H1 (cell line): ENCODE results near the gene ZDHHC16. TPM values are rescaled to one million over a fixed set of nuclear protein-coding genes. Genes with fewer than 3 reads are reported as not detected.
"Not testable (repeated sequence)": the region's sequence is repeated elsewhere in the genome, so short reads cannot be mapped to it uniquely, and the experiment has no call there.

Experiments used
- CTCF ChIA-PET: fragments of 300-600 bp; sonication (Branson Sonifier 250); formaldehyde crosslinking; loops from one replicate; lab custom pipeline; 2021; ENCODE audit not compliant: partially characterized antibody; lab: Charles Lee
- POLR2A ChIA-PET: fragments of 300-600 bp; sonication (Branson Sonifier 250); formaldehyde crosslinking; loops from one replicate; lab custom pipeline; 2021; ENCODE audit warnings: inconsistent platforms; ENCODE audit not compliant: partially characterized antibody; lab: Charles Lee
- DNase-seq, 2 experiments: peaks; one replicate each; pipeline versions ENCODE4 v3.0.0 to v3.0.0-alpha.2; 2010 to 2022; ENCODE audit warnings: low spot score in 2 of 2, low read depth in 1 of 2, mixed read lengths in 1 of 2
- FAIRE-seq: peaks from 2 replicates; lab custom pipeline; 2011; peaks lifted over from hg19 to GRCh38; lab: Jason Lieb, UNC
- H2AFZ ChIP-seq: 2 replicates; pipeline ENCODE4 v1.8.1; 2012; ENCODE audit warnings: low read length, inconsistent platforms
- H2AK5ac ChIP-seq: 2 replicates; pipeline ENCODE4 v1.6.1; 2013; ENCODE audit warnings: low read depth, low read length
- H2BK120ac ChIP-seq: replicated peaks from 2 replicates; pipeline ENCODE3; 2013; ENCODE audit warnings: low read depth, low read length, inconsistent platforms
- H2BK12ac ChIP-seq: 2 replicates; pipeline ENCODE4 v1.6.1; 2013; ENCODE audit warnings: low read depth, low read length
- H2BK15ac ChIP-seq: 2 replicates; pipeline ENCODE4 v1.6.1; 2013; ENCODE audit warnings: low read length
- H2BK20ac ChIP-seq: 2 replicates; pipeline ENCODE4 v1.6.1; 2013; ENCODE audit warnings: low read length
- H2BK5ac ChIP-seq: 2 replicates; pipeline ENCODE4 v1.6.1; 2013; ENCODE audit warnings: low read depth, low read length
- H3K14ac ChIP-seq: 2 replicates; pipeline ENCODE4 v1.6.1; 2013; ENCODE audit warnings: inconsistent platforms; ENCODE audit not compliant: insufficient read length
- H3K18ac ChIP-seq: 2 replicates; pipeline ENCODE4 v1.6.1; 2013; ENCODE audit warnings: low read length; ENCODE audit errors: extremely low read depth
- H3K23ac ChIP-seq: 2 replicates; pipeline ENCODE4 v1.6.1; 2013; ENCODE audit warnings: inconsistent platforms; ENCODE audit not compliant: insufficient read length
- H3K23me2 ChIP-seq: 2 replicates; pipeline ENCODE4 v1.6.1; 2013; ENCODE audit warnings: low read depth, low read length
- H3K27ac ChIP-seq: 2 replicates; pipeline ENCODE4 v1.6.1; 2011; ENCODE audit warnings: low read depth, low read length, inconsistent platforms
- H3K27me3 ChIP-seq, 4 experiments: replicated peaks in 1 of 4; 1 replicate in 1 of 4; 2 replicates in 3 of 4; pipeline versions ENCODE4 v1.6.1 to v1.8.1; 2011 to 2013; ENCODE audit warnings: low read length in 3 of 4, mild to moderate bottlenecking in 3 of 4, inconsistent platforms in 2 of 4, mixed read lengths in 2 of 4, moderate library complexity in 1 of 4; ENCODE audit not compliant: control insufficient read depth in 3 of 4, insufficient read depth in 3 of 4; ENCODE audit errors: extremely low read depth in 1 of 4
- H3K36me3 ChIP-seq, 4 experiments: 2 replicates each; pipeline versions ENCODE4 v1.6.1 to v1.8.1; 2011 to 2013; ENCODE audit warnings: mild to moderate bottlenecking in 4 of 4, low read length in 3 of 4, moderate library complexity in 2 of 4, control low read depth in 1 of 4, inconsistent platforms in 1 of 4; ENCODE audit not compliant: insufficient read depth in 4 of 4, control insufficient read depth in 2 of 4
- H3K4ac ChIP-seq: replicated peaks from 2 replicates; pipeline ENCODE3; 2013; ENCODE audit warnings: low read length, low read depth, mixed read lengths, inconsistent platforms; ENCODE audit not compliant: insufficient read length
- H3K4me1 ChIP-seq, 4 experiments: replicated peaks in 1 of 4; 1 replicate in 1 of 4; 2 replicates in 3 of 4; pipeline versions ENCODE4 v1.6.1 to v1.8.1; 2011 to 2013; ENCODE audit warnings: low read length in 3 of 4, inconsistent platforms in 2 of 4, mixed read lengths in 1 of 4; ENCODE audit not compliant: insufficient read depth in 4 of 4, control insufficient read depth in 3 of 4
- H3K4me2 ChIP-seq, 2 experiments: 2 replicates each; pipeline versions ENCODE4 v1.6.1 to v1.8.1; 2011 to 2013; ENCODE audit warnings: low read depth in 2 of 2, low read length in 2 of 2, control low read depth in 1 of 2, inconsistent platforms in 1 of 2, mild to moderate bottlenecking in 1 of 2; ENCODE audit not compliant: insufficient read depth in 1 of 2
- H3K4me3 ChIP-seq, 4 experiments: fragments of 200-600, 300-600 bp in 1 of 4; sonication (generic), shearing (Covaris generic), sonication (Bioruptor Twin) in 1 of 4; 2 replicates each; pipeline versions ENCODE4 v1.5.1 to v1.8.1; 2011 to 2016; ENCODE audit warnings: low read length in 4 of 4, low read depth in 3 of 4, control low read depth in 2 of 4, inconsistent platforms in 2 of 4, mild to moderate bottlenecking in 2 of 4, mixed read lengths in 1 of 4, moderate library complexity in 1 of 4; ENCODE audit not compliant: insufficient read depth in 2 of 4; ENCODE audit errors: extremely low read depth in 1 of 4
- H3K56ac ChIP-seq: replicated peaks from 2 replicates; pipeline ENCODE3; 2013; ENCODE audit warnings: low read depth, mild to moderate bottlenecking, mixed read lengths, low read length, inconsistent platforms; ENCODE audit not compliant: insufficient read length
- H3K79me1 ChIP-seq: 2 replicates; pipeline ENCODE4 v1.6.1; 2013; ENCODE audit warnings: low read depth, low read length, control low read depth
- H3K79me2 ChIP-seq, 2 experiments: 2 replicates each; pipeline versions ENCODE4 v1.6.1 to v1.8.1; 2012 to 2013; ENCODE audit warnings: low read length in 2 of 2, mild to moderate bottlenecking in 2 of 2, inconsistent platforms in 1 of 2; ENCODE audit not compliant: insufficient read depth in 2 of 2, control insufficient read depth in 1 of 2
- H3K9ac ChIP-seq, 4 experiments: replicated peaks in 1 of 4; 1 replicate in 1 of 4; 2 replicates in 3 of 4; pipeline versions ENCODE4 v1.6.1 to v1.8.1; 2011 to 2013; ENCODE audit warnings: low read depth in 3 of 4, low read length in 3 of 4, control low read depth in 2 of 4, mild to moderate bottlenecking in 2 of 4, moderate library complexity in 2 of 4, inconsistent platforms in 1 of 4; ENCODE audit errors: extremely low read depth in 1 of 4
- H3K9me3 ChIP-seq, 2 experiments: 2 replicates each; pipeline versions ENCODE4 v1.6.1 to v1.8.1; 2012 to 2013; ENCODE audit warnings: mild to moderate bottlenecking in 2 of 2, moderate library complexity in 2 of 2, control low read depth in 1 of 2, inconsistent platforms in 1 of 2, low read depth in 1 of 2, low read length in 1 of 2, mixed read lengths in 1 of 2; ENCODE audit not compliant: insufficient read depth in 2 of 2
- H4K20me1 ChIP-seq, 2 experiments: replicated peaks in 1 of 2; 2 replicates each; pipeline versions ENCODE3 to v1.8.1; 2011 to 2013; ENCODE audit warnings: inconsistent platforms in 2 of 2, low read length in 2 of 2, mild to moderate bottlenecking in 1 of 2; ENCODE audit not compliant: insufficient read depth in 2 of 2, control insufficient read depth in 1 of 2
- H4K5ac ChIP-seq: 2 replicates; pipeline ENCODE4 v1.6.1; 2013; ENCODE audit warnings: low read length, low read depth, mixed read lengths, inconsistent platforms; ENCODE audit not compliant: insufficient read length
- H4K8ac ChIP-seq: 2 replicates; pipeline ENCODE4 v1.8.0; 2013; ENCODE audit warnings: mild to moderate bottlenecking, moderate library complexity, low read length, inconsistent platforms; ENCODE audit not compliant: insufficient read depth; ENCODE audit errors: extremely low read depth
- H4K91ac ChIP-seq: replicated peaks from 2 replicates; pipeline ENCODE3; 2013; ENCODE audit warnings: low read length, mixed read lengths, inconsistent platforms; ENCODE audit not compliant: insufficient read length
- WGBS, 2 experiments: shearing (Covaris generic) in 1 of 2; methylation state at CpG; one replicate each; pipeline versions ENCODE4 v1.1.6 to v1.1.7; 2013 to 2015; ENCODE audit warnings: low lambda C conversion rate in 2 of 2, mixed read lengths in 2 of 2, inconsistent platforms in 1 of 2, low coverage in 1 of 2, missing lambda C conversion rate in 1 of 2; ENCODE audit not compliant: insufficient replicate concordance in 2 of 2, insufficient coverage in 1 of 2, insufficient read length in 1 of 2; ENCODE audit errors: extremely low coverage in 1 of 2, missing lambda C conversion rate in 1 of 2; 5-methylcytosine and 5-hydroxymethylcytosine counted together
- polyA plus RNA-seq, 7 experiments: library from polyadenylated mRNA; depleted of rRNA in 3 of 7; stranded (reverse) in 5 of 7; unstranded in 2 of 7; fragments of >200 nt in 5 of 7; fragments of 200-250 nt in 2 of 7; gene quantifications; 1 replicate in 5 of 7; 2 replicates in 1 of 7; 4 replicates in 1 of 7; pipeline versions ENCODE4 v1.2.1 to v1.2.3, GENCODE V29; 2011 to 2013; ENCODE audit warnings: missing spikeins in 2 of 7, mixed read lengths in 2 of 7
- total RNA-seq: library from RNA; stranded (reverse); fragmentation: NEBNext Ultra II Directional; extraction: Animal tissue kit (Norgen Biotek cat#: 25700); gene quantifications from 2 replicates; pipeline ENCODE4 v1.2.1, GENCODE V29; 2021

The ZDHHC16 gene
- total and polyA plus RNA-seq, 2 of the 8 experiments (the other 6 are each of a cell fraction or from before 2014, with no cell fraction given), result 45.9 to 108 TPM

GRCh38 chr10:97468781-97469180, 22.8 kb downstream of the ZDHHC16 start:
- not testable (repeated sequence) for H2BK15ac ChIP-seq, H2BK12ac ChIP-seq, H3K27me3 ChIP-seq, H4K91ac ChIP-seq, H3K27ac ChIP-seq, H2AK5ac ChIP-seq, H3K4me3 ChIP-seq, H3K9me3 ChIP-seq, H3K79me2 ChIP-seq, H3K23me2 ChIP-seq, H3K23ac ChIP-seq, H3K18ac ChIP-seq, H3K9ac ChIP-seq, DNase-seq, H3K56ac ChIP-seq, H3K14ac ChIP-seq, H2BK120ac ChIP-seq, FAIRE-seq, H4K8ac ChIP-seq, H3K79me1 ChIP-seq, H4K5ac ChIP-seq, H3K4ac ChIP-seq, H4K20me1 ChIP-seq, H2BK5ac ChIP-seq, H2BK20ac ChIP-seq, H2AFZ ChIP-seq, H3K4me1 ChIP-seq, H3K4me2 ChIP-seq
- WGBS, 2 experiments, result 90% methylated on average over 12 of the region's 12 CpGs; no CpG with 5 or more reads in 1 of the 2 experiments
- CTCF ChIA-PET, result interaction anchor here (5.2 to 5.4 kb wide), 3 partner anchors 7 to 66 kb away, joined by 40 to 57 read pairs (median 46); no protein-coding TSS in a partner anchor
- peaks cover 24 to 72% (median 59%) of the 10 kb centered on the region in 4 experiments for H3K36me3 ChIP-seq
- POLR2A ChIA-PET, result interaction anchor here (0.6 to 12.5 kb wide), 3 partner anchors 12 to 31 kb away, joined by 3 to 105 read pairs (median 3); no protein-coding TSS in a partner anchor
